HEK293 (cell line): ENCODE data around the gene GPR162.

Experiments
- HIC1 ChIP-seq: fragments of 450-650 bp; formaldehyde crosslinking; IDR thresholded peaks from 2 replicates; pipeline ENCODE4 v1.5.1; 2016; ENCODE audit warnings: missing biosample characterization, missing genetic modification characterization
- IKZF3 ChIP-seq: fragments of 450-650 bp; IDR thresholded peaks from 2 replicates; pipeline ENCODE4 v1.5.0; 2018; ENCODE audit warnings: missing biosample characterization, mild to moderate bottlenecking, missing genetic modification characterization, moderate library complexity
- KLF1 ChIP-seq: fragments of 450-650 bp; formaldehyde crosslinking; IDR thresholded peaks from 2 replicates; pipeline ENCODE4 v1.5.1; 2016; ENCODE audit warnings: missing biosample characterization, missing genetic modification characterization
- ZBTB1 ChIP-seq: fragments of 450-650 bp; formaldehyde crosslinking; IDR thresholded peaks from 2 replicates; pipeline ENCODE4 v1.5.1; 2016; ENCODE audit warnings: missing biosample characterization, missing genetic modification characterization
- ZBTB10 ChIP-seq: fragments of 450-650 bp; formaldehyde crosslinking; IDR thresholded peaks from 2 replicates; pipeline ENCODE4 v1.5.1; 2016; ENCODE audit warnings: missing biosample characterization, missing genetic modification characterization
- ZBTB21 ChIP-seq: fragments of 450-650 bp; formaldehyde crosslinking; IDR thresholded peaks from 2 replicates; pipeline ENCODE4 v1.5.1; 2017; ENCODE audit warnings: missing biosample characterization, missing genetic modification characterization
- ZBTB8A ChIP-seq: fragments of 450-650 bp; formaldehyde crosslinking; IDR thresholded peaks from 2 replicates; pipeline ENCODE4 v1.5.1; 2016; ENCODE audit warnings: missing biosample characterization, missing genetic modification characterization
- ZNF155 ChIP-seq: fragments of 450-650 bp; formaldehyde crosslinking; IDR thresholded peaks from 2 replicates; pipeline ENCODE4 v1.5.1; 2016; ENCODE audit warnings: missing biosample characterization, missing genetic modification characterization
- ZNF2 ChIP-seq: fragments of 450-650 bp; formaldehyde crosslinking; IDR thresholded peaks from 2 replicates; pipeline ENCODE4 v1.5.1; 2016; ENCODE audit warnings: missing biosample characterization, missing genetic modification characterization
- ZNF335 ChIP-seq: fragments of 450-650 bp; formaldehyde crosslinking; conservative IDR thresholded peaks from 2 replicates; pipeline ENCODE4 v1.5.1; 2016; ENCODE audit warnings: missing biosample characterization, missing genetic modification characterization
- ZNF366 ChIP-seq: fragments of 450-650 bp; formaldehyde crosslinking; conservative IDR thresholded peaks from 2 replicates; pipeline ENCODE4 v1.5.1; 2016; ENCODE audit warnings: missing biosample characterization, missing genetic modification characterization
- ZNF48 ChIP-seq: fragments of 450-650 bp; formaldehyde crosslinking; IDR thresholded peaks from 2 replicates; pipeline ENCODE4 v1.5.1; 2016; ENCODE audit warnings: missing biosample characterization, missing genetic modification characterization
- ZNF521 ChIP-seq: fragments of 450-650 bp; formaldehyde crosslinking; IDR thresholded peaks from 2 replicates; pipeline ENCODE4 v1.5.1; 2017; ENCODE audit warnings: missing biosample characterization, mild to moderate bottlenecking, missing genetic modification characterization
- ZNF549 ChIP-seq: fragments of 450-650 bp; IDR thresholded peaks from 2 replicates; pipeline ENCODE4 v1.5.1; 2018; ENCODE audit warnings: missing biosample characterization, missing genetic modification characterization, mild to moderate bottlenecking, inconsistent platforms, moderate library complexity
- ZNF560 ChIP-seq: fragments of 450-650 bp; formaldehyde crosslinking; IDR thresholded peaks from 2 replicates; pipeline ENCODE4 v1.5.1; 2017; ENCODE audit warnings: missing biosample characterization, missing genetic modification characterization, borderline replicate concordance
- ZNF571 ChIP-seq: fragments of 450-650 bp; formaldehyde crosslinking; IDR thresholded peaks from 2 replicates; pipeline ENCODE4 v1.5.0; 2017; ENCODE audit warnings: missing biosample characterization, missing genetic modification characterization
- ZNF596 ChIP-seq: fragments of 450-650 bp; IDR thresholded peaks from 2 replicates; pipeline ENCODE4 v1.5.0; 2018; ENCODE audit warnings: missing biosample characterization, mild to moderate bottlenecking, missing genetic modification characterization, moderate library complexity
- ZNF623 ChIP-seq: fragments of 450-650 bp; formaldehyde crosslinking; IDR thresholded peaks from 2 replicates; pipeline ENCODE4 v1.5.1; 2016; ENCODE audit warnings: missing biosample characterization, missing genetic modification characterization
- ZSCAN16 ChIP-seq: fragments of 450-650 bp; formaldehyde crosslinking; IDR thresholded peaks from 2 replicates; pipeline ENCODE4 v1.5.1; 2016; ENCODE audit warnings: missing biosample characterization, missing genetic modification characterization
- TF ChIP-seq, protein P1 (sequence below): fragments of 450-650 bp; formaldehyde crosslinking; IDR thresholded peaks from 2 replicates; pipeline ENCODE4 v1.5.1; 2016; ENCODE audit warnings: missing biosample characterization, missing genetic modification characterization
- TF ChIP-seq, protein P2 (sequence below): fragments of 450-650 bp; formaldehyde crosslinking; IDR thresholded peaks from 2 replicates; pipeline ENCODE4 v1.5.1; 2017; ENCODE audit warnings: missing biosample characterization, missing genetic modification characterization
- TF ChIP-seq, protein P3 (sequence below): sonication (generic); formaldehyde crosslinking; IDR thresholded peaks from 2 replicates; pipeline ENCODE4 v1.8.1; 2022; ENCODE audit warnings: mild to moderate bottlenecking, moderate library complexity, missing genetic modification reagents
- TF ChIP-seq, protein P4 (sequence below): fragments of 450-650 bp; formaldehyde crosslinking; IDR thresholded peaks from 2 replicates; pipeline ENCODE4 v1.5.1; 2016; ENCODE audit warnings: missing biosample characterization, missing genetic modification characterization
- TF ChIP-seq, protein P5 (sequence below): fragments of 450-650 bp; formaldehyde crosslinking; IDR thresholded peaks from 2 replicates; pipeline ENCODE4; 2016; ENCODE audit warnings: missing biosample characterization, missing genetic modification characterization

GPR162 gene

DNA sequence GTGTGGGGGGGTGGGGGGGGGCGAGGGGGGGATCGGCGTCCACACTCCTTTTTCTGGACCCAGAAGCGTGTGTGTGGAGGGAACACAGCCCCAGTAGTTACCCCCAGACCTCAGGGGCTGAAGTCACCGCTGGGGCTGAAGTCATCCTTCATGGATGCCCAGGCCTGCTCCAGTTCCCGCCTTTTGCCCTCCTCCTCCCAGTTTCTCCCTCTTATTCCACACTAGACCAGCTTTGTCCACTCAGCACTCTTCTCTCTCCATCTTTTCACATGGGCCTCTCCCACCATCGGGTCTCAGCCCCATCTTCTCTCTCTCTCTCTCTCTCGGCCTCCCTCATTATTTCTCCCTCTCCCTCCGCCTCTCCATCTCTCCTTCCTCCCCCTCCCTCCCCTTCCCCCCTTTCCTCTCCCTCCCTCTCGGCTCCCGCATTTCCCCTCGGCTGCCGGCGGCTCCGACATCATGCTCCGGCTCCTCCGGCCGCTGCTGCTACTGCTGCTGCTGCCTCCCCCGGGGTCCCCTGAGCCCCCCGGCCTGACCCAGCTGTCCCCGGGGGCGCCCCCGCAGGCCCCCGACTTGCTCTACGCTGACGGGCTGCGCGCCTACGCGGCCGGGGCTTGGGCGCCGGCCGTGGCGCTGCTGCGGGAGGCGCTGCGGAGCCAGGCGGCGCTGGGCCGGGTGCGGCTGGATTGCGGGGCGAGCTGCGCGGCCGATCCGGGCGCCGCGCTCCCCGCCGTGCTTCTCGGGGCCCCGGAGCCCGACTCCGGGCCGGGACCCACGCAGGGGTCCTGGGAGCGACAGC is 6.6 kb downstream of the GPR162 start, which contains the start of gene P3H3 (continued):
- TF ChIP-seq ZBTB8A (tag by site-specific recombination), result peak; percentile 50; the same call in 1 of the 2 replicates
- TF ChIP-seq ZBTB21 (tag by site-specific recombination), result peak; percentile 69
- 0 out of 2 replicates have a peak, but pooled peaks have one; percentile 13 for TF ChIP-seq ZNF2
- TF ChIP-seq ZSCAN16 (tag by site-specific recombination), result no peak
- peak; percentile 38; the same call in 1 of the 2 replicates for TF ChIP-seq ZBTB1
- TF ChIP-seq ZNF549 (tag by site-specific recombination), result no peak
- peak; percentile 95 for TF ChIP-seq ZBTB10 (tag by site-specific recombination)
- peak; percentile 83 for TF ChIP-seq IKZF3 (tag by site-specific recombination)
- peak; percentile 89 for TF ChIP-seq ZNF596
- TF ChIP-seq KLF1 (tag by site-specific recombination), result peak; percentile 35; the same call in 1 of the 2 replicates
- peak; percentile 93 for TF ChIP-seq HIC1
- TF ChIP-seq, protein P1, sequence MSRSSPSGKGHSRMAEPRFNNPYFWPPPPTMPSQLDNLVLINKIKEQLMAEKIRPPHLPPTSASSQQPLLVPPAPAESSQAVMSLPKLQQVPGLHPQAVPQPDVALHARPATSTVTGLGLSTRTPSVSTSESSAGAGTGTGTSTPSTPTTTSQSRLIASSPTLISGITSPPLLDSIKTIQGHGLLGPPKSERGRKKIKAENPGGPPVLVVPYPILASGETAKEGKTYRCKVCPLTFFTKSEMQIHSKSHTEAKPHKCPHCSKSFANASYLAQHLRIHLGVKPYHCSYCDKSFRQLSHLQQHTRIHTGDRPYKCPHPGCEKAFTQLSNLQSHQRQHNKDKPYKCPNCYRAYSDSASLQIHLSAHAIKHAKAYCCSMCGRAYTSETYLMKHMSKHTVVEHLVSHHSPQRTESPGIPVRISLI (tag by site-specific recombination), result no peak
- TF ChIP-seq ZNF335 (tag by site-specific recombination), result peak; percentile 52
- TF ChIP-seq, protein P2, sequence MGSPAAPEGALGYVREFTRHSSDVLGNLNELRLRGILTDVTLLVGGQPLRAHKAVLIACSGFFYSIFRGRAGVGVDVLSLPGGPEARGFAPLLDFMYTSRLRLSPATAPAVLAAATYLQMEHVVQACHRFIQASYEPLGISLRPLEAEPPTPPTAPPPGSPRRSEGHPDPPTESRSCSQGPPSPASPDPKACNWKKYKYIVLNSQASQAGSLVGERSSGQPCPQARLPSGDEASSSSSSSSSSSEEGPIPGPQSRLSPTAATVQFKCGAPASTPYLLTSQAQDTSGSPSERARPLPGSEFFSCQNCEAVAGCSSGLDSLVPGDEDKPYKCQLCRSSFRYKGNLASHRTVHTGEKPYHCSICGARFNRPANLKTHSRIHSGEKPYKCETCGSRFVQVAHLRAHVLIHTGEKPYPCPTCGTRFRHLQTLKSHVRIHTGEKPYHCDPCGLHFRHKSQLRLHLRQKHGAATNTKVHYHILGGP, result peak; percentile 15; the same call in 1 of the 2 replicates
- TF ChIP-seq, protein P3, sequence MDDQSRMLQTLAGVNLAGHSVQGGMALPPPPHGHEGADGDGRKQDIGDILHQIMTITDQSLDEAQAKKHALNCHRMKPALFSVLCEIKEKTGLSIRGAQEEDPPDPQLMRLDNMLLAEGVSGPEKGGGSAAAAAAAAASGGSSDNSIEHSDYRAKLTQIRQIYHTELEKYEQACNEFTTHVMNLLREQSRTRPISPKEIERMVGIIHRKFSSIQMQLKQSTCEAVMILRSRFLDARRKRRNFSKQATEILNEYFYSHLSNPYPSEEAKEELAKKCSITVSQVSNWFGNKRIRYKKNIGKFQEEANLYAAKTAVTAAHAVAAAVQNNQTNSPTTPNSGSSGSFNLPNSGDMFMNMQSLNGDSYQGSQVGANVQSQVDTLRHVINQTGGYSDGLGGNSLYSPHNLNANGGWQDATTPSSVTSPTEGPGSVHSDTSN (CRISPR knock-in tag), result no peak; the same call in 1 of the 2 replicates
- no peak for TF ChIP-seq ZNF623
- TF ChIP-seq ZNF560 (tag by site-specific recombination), result no peak
- TF ChIP-seq, protein P4, sequence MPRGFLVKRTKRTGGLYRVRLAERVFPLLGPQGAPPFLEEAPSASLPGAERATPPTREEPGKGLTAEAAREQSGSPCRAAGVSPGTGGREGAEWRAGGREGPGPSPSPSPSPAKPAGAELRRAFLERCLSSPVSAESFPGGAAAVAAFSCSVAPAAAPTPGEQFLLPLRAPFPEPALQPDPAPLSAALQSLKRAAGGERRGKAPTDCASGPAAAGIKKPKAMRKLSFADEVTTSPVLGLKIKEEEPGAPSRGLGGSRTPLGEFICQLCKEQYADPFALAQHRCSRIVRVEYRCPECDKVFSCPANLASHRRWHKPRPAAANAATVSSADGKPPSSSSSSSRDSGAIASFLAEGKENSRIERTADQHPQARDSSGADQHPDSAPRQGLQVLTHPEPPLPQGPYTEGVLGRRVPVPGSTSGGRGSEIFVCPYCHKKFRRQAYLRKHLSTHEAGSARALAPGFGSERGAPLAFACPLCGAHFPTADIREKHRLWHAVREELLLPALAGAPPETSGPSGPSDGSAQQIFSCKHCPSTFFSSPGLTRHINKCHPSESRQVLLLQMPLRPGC, result peak; percentile 54; the same call in 1 of the 2 replicates
- TF ChIP-seq ZNF48 (tag by site-specific recombination), result no peak
- no peak for TF ChIP-seq ZNF521
- no peak for TF ChIP-seq ZNF571 (tag by site-specific recombination)
- peak; percentile 99 for TF ChIP-seq ZNF366
- TF ChIP-seq ZNF155 (tag by site-specific recombination), result no peak
- TF ChIP-seq, protein P5, sequence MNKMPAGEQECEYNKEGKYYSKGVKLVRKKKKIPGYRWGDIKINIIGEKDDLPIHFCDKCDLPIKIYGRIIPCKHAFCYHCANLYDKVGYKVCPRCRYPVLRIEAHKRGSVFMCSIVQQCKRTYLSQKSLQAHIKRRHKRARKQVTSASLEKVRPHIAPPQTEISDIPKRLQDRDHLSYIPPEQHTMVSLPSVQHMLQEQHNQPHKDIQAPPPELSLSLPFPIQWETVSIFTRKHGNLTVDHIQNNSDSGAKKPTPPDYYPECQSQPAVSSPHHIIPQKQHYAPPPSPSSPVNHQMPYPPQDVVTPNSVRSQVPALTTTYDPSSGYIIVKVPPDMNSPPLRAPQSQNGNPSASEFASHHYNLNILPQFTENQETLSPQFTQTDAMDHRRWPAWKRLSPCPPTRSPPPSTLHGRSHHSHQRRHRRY, result no peak
